Astrocyte of the cerebellum (primary cell): ENCODE data around the gene STX4.
A peak's percentile ranks its signal among the peaks of the same experiment; 100 is the strongest.

Experiments used
- DNase-seq: peaks from one replicate; pipeline ENCODE4 v3.0.0-alpha.2; 2011; ENCODE audit warnings: low read depth
- H3K4me3 ChIP-seq: 2 replicates; pipeline ENCODE4 v1.5.1; 2011; ENCODE audit warnings: mild to moderate bottlenecking, low read depth, low read length, moderate library complexity
- CTCF ChIP-seq: IDR thresholded peaks from 2 replicates; pipeline ENCODE4 v1.5.1; 2012; ENCODE audit warnings: low read length, low read depth, moderate library complexity, mild to moderate bottlenecking; ENCODE audit errors: missing control alignments
- in situ Hi-C: cut with HindIII; loops from 2 replicates; pipeline ENCODE4 v1.10.0; 2017; ENCODE audit warnings: low sequenced_read_pairs

STX4 gene

GRCh38 chr16:30995927-30996323 lies 37.4 kb upstream of the STX4 start:
- TF ChIP-seq CTCF: no peak
- in situ Hi-C loops: no loop called here
- DNase-seq: no peak
- H3K4me3 ChIP-seq: no peak overlapping the region

GRCh38 chr16:30996324-30996984 lies 36.9 kb upstream of the STX4 start:
- TF ChIP-seq CTCF: no peak
- no peak for DNase-seq
- H3K4me3 ChIP-seq: peak overlapping the region; percentile 39
- in situ Hi-C loops: no loop called here

- H3K4me3 ChIP-seq: peak overlapping the region; percentile 39
- DNase-seq: no peak
- in situ Hi-C loops: no loop called here
- TF ChIP-seq CTCF: no peak
These were observed 36.2 kb upstream of the STX4 start for GRCh38 chr16:30996985-30997724.

GRCh38 chr16:30997725-30998711 lies 35.3 kb upstream of the STX4 start:
- DNase-seq: peak; percentile 48
- TF ChIP-seq CTCF: no peak
- peak overlapping the region; percentile 39 for H3K4me3 ChIP-seq
- in situ Hi-C loops: no loop called here

- no peak for DNase-seq
- no peak for TF ChIP-seq CTCF
- no peak overlapping the region for H3K4me3 ChIP-seq
- in situ Hi-C loops: no loop called here
These were observed 34.3 kb upstream of the STX4 start for GRCh38 chr16:30998852-30999761.
